ENCODE measurements around the gene EBI3.
A peak's percentile ranks its signal among the peaks of the same experiment; 100 is the strongest.
"Not testable (repeated sequence)": the region's sequence is repeated elsewhere in the genome, so short reads cannot be mapped to it uniquely, and the experiment has no call there.

EBI3 gene

DNA sequence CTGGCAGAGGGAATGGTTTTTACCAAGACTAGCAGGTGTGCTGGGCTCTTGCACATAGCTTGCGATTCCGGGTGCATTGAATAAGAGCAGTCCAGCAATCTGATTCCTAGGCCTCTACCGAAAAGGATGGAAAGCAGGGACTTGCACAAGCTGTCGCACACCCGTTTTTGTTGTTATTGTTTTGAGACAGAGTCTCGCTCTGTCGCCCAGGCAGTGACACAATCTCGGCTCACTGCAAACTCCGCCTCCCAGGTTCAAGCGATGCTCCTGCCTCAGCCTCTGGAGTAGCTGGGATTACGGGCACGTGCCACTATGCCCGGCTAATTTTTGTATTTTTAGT lies 5.5 kb downstream of the EBI3 start:
- no peak for DNase-seq (ENCODE audit: low spot score)

DNA sequence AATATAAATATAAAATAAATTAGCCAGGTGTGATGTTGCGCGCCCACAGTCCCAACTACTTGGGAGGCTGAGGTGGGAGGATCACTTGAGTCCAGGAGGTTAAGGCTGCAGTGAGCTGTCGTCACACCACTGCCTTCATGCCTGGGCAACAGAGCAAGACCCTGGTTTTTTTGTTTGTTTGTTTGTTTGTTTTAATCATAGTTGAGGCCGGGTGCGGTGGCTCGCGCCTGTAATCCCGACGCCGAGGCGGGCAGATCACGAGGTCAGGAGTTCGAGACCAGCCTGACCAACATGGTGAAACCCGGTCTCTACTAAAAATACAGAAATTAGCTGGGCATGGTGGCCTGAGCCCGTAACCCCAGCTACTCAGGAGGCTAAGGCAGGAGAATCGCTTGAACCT lies 8.2 kb downstream of the EBI3 start:
- DNase-seq (ENCODE audit: low spot score) = not testable (repeated sequence)

DNA sequence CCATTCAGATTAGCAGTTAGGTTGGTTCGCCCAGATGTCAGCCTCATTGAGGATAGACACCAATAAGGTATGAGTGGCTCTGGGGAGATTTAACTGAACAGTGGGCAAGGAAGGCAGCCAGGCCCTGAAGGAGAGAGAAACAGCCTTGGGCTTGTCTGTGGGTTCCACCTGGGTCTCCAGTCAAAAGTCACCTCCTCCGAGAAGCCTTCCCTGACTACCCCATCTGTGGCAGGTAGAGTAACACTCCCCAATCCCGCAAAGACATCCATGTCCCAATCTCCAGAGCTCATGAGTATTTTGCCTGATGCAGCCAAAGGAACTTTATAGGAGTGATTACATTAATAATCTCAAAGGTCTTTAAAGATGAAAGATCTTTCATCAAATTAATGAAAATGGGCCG lies 9.5 kb downstream of the EBI3 start:
- DNase-seq (ENCODE audit: low spot score) = no peak

DNA sequence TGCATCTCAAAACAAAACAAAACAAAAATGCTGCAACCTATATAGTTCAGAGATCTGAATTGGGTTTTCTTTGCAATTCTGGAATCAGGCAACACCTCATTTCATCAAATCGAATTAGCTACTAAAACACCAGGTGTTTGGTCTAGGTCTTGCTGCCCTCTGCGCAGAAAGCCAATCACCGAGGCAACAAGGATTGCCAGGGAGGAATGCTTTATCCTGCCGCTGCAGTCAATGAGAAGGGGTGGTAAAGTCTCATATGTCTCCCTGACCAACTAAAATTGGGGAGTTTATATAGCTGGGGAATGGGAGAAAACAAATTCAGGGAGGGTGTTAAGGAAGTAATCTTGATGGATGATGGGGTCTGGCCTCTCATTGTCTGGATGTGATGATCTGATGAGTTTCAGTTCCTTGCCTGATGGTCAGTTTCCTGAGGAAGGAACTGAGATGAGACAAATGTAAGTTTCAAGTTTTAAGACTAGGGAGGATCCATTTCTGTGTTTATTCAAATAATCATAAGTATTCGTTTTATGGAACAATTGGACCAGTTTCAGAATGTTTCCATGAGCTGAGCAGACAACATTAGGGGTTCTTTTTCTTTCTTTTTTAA lies 12.6 kb downstream of the EBI3 start:
- DNase-seq (ENCODE audit: low spot score) = no peak

DNA sequence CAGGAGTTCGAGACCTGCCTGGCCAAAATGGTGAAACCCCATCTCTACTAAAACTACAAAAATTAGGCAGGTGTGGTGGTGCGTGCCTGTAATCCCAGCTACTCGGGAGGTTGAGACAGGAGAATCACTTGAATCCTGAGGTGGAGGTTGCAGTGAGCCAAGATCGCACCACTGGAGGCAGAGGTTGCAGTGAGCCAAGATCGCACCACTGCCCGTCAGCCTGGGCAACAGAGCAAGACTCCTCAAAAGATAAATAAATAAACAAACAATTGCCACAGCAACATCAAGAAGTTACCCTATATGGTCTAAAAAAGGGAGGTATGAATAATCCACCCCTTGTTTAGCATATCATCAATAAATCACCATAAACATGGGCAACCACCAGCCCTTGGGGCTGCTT lies 16.6 kb downstream of the EBI3 start:
- DNase-seq (ENCODE audit: low spot score) = not testable (repeated sequence)

DNA sequence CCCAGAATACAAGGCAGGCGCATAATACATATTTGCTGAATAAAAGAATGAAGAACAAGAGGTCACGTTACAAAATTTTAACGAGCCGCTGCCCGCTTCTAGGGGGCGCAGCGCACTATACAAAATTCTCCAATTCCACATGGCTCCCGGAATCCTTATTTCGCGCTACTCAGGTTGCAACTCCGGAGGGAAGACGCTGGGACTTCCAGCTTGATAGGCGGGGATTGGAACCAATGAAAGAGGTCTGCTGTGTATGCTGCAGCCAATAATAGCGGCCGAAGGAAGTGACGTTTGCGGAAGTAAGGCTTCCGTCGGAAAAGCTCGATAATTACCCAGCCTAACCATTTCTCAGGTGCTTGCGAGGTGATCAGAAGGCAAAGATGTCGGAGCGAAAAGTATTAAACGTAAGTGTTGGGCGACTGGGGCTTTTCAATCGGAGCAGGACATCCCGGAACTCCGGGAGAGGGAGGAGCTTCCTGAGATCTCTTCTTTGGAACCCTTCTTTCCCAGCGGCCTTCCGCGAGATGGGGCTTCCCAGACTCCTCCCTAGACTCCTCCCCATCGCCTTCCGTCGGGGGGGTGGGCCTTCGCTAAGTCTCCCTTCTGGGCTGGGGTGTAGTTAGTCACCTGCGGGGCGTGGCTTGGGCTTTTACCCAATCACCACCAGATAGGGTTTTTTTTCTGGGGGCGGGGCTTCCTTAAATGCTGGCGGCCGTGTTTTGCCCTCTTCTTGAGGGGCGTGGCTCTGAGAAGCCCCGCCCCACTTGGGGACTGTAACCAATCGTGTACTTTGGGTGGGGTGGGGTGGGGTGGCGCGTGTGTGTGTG lies 17.7 kb downstream of the EBI3 start, which contains the start of gene YJU2:
TSS of gene YJU2 (plus strand) at position 314 of the 827 bp plus-strand sequence. CDS start at position 381, 67 bp downstream.
- DNase-seq (ENCODE audit: low spot score) = peak; percentile 95

DNA sequence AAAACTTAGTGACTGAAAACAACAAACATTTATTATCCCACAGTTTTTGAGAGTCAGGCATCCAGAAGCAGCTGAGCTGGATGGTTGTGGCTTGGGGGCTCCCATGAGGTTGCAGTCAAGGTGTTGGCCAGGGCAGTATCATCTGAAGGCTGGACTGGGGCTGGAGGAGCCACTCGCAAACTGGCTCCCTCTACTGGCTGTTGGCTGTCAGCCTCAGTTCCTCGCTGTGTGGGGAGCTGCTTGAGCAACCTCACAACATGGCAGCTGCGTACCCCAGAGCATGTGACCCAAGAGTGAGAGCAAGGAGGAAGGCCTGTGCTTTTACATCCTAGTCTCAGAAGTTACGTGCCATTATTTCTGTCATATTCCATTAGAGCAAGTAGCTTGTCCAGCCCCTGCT lies 27.2 kb downstream of the EBI3 start:
- DNase-seq (ENCODE audit: low spot score) = no peak

DNA sequence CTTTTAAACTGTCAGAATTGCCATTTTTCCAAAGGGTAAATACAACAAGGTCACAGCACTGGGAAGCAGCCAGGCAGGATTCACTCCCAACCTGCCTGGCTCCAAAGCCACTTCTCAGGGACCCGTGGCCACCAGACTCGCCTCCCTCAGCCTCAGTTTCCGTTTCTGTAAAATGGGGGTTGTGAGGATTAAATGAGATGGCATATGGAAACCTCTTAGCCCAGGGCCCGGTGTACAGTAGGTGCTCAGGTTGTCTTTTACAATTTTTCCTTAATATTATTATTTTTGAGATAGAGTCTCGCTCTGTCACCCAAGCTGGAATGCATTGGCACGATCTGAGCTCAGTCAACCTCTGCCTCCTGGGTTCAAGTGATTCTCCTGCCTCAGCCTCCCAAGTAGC lies 27.7 kb downstream of the EBI3 start:
- DNase-seq (ENCODE audit: low spot score) = no peak

DNA sequence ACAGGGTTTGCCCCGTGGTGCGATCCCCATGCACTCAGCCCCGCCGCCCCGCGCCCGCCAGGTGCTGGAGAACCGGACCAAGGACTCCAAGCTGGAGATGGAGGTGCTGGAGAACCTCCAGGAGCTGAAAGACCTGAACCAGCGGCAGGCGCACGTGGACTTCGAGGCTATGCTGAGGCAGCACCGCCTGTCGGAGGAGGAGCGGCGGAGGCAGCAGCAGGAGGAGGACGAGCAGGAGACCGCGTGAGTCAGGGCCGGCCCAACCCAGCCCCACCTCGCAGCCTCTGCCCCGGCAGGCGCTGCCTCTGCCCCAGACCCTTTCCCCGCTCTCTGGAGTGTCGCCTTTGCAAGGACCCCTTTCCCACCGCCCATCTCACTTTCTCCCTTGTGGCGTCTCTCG lies 28.9 kb downstream of the EBI3 start:
- no peak for DNase-seq (ENCODE audit: low spot score)

DNA sequence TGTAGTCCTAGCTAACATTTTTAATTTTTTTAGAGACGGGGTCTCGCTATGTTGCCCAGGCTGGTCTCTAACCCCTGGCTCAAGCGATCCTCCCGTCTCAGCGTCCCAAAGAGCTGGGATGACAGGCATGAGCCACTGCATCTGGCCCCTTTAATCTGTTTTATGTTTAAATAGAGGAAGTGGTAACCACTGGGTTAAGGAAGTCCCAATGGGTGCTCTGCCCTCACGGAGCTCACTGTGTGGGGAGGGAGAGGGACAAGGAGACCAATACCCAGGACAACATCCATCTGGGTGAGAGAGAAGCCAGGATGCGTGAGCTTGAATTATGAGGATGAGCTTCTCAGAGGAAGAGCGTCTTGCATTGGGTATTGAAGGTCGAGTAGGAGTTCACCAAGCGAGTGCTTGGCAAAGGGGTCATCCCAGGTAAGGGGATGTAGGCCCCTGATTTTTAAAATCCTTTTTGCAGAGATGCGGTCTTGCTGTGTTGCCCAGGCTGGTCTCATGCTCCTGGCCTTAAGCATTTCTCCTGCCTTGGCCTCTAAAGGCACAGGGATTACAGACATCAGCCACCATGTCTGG lies 31.4 kb downstream of the EBI3 start:
- DNase-seq (ENCODE audit: low spot score) = no peak

DNA sequence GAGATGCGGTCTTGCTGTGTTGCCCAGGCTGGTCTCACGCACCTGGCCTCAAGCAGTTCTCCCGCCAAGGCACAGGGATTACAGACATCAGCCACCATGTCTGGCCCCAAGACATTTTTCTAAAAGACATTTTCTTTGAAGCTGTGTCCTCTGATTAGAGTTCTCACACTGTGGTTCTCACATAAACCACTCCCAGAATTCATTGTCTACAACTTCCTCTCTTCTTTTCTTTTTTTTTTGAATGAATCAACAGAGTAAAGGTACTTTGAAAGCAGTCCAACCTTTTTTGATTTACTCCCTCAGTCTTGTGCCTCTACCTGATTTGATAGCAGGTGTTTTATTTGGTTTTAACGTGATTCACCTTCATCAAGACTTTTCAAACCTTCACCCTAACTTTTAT lies 35.5 kb downstream of the EBI3 start:
- DNase-seq (ENCODE audit: low spot score) = no peak

DNA sequence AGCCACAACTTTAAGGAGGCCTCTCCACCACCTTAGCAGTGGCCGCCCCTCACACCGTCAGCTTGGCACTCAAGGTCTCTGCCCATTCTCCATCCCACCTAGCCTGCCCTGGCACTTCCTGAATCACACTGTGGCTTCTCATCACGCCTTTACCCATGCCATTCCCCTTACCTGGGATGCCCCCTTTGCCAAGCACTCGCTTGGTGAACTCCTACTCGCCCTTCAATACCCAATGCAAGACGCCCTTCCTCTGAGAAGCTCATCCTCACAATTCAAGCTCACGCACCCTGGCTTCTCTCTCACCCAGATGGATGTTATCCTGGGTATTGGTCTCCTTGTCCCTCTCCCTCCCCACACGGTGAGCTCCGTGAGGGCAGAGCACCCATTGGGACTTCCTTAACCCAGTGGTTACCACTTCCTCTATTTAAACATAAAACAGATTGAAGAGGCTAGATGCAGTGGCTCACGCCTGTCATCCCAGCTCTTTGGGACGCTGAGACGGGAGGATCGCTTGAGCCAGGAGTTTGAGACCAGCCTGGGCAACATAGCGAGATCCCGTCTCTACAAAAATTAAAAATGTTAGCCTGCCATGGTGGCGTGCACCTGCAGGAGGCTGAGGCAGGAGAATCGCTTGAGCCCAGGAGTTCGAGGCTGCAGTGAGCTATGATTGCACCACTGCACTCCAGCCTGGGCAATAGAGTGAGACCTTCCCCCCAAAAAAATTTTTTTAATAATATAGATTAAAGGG lies 37.1 kb downstream of the EBI3 start:
- DNase-seq (ENCODE audit: low spot score) = no peak

DNA sequence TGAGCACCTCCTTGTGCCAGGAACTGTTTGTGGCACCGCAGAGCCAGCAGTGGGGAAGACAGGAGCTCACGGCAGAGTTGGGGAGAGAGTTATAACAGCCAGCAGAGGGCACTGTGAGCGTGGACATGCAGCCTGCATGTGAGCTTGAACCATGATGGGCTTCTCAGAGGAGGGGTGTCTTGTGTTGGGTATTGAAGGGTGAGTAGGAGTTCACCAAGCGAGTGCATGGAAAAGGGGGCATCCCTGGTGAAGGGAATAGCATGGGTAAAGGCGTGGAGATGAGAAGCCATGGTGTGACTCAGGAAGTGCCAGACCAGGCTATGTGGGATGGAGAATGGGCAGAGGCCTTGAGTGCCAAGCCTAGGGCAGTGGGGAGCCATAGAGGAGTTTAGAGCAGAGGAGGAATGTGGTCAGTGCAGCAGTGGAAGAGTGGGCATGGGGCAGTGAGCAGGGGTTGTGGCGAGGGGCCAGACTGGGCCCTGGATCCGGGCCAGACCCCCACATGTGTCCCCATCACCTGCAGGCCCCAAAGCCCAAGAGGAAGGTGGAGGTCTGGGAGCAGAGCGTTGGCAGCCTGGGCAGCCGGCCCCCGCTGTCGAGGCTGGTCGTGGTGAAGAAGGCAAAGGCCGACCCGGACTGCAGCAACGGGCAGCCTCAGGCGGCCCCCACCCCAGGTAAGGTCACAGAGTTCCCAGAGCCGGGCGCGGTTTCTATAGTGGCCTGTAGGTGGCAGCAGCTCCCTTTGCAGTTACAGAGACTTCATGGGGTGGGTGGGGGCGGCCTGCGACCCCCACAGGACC lies 38.0 kb downstream of the EBI3 start:
- peak; percentile 90 for DNase-seq (ENCODE audit: low spot score)

DNA sequence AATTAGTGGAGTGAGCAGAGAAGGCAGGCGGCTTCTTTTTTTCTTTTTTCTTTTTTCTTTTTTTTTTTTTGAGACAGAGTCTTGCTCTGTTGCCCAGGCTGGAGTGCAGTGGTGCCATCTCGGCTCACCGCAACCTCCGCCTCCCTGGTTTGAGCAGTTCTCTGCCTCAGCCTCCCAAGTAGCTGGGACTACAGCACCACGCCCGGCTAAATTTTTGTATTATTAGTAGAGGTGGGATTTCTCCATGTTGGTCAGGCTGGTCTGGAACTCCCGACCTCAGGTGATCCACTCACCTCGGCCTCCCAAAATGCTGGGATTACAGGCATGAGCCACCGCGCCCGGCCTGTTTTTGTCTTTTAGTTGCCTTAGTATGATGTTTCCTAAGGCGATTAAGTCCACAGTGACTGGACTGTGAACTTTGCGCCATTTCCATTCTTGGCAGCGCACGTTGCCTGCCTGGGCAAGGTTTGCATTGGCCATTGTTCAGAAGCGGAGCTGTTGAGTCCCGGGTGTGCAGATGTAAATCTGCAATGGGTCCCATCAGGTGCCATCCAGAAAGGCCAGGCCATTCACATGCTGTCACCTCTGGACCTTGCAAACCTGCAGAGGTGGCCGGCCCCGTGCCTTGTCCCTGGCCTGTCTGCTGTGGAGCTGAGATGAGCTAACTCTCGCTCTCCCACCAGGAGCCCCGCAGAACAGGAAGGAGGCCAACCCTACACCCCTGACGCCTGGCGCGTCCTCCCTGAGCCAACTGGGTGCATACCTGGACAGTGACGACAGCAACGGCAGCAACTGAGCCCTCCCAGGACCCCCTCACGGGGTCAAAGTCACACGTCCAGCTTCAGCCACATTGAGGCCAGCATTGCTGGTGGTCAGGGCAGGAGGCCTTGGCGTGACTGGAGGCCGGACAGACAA lies 38.8 kb downstream of the EBI3 start:
- no peak for DNase-seq (ENCODE audit: low spot score)

DNA sequence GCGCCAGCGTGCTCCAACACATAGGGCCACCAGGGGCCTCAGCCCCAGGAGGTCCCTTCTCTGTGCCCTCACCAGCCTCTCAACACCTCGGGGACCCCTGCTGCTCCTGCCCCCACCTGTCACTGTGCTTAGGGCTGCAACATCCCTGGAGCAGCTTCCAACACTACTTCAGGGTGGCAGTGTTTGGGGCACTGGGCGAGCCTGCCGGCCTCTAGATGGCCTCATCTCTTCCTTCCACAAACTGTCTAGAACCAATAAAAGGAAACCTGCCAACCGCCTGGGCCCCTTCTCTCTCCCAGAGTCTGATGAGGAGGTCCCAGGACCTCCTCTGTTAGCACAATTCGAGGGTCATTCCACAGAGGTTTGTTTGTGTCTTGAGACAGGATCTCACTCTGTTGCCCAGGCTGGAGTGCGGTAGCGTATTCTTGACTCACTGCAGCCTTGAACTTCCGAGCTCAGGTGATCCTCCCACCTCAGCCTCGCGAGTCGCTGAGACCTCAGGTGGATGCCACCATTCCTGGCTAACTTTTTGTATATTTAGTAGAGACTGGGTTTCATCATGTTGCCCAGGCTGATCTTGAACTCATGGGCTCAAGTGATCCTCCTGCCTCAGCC lies 39.6 kb downstream of the EBI3 start:
- DNase-seq (ENCODE audit: low spot score) = no peak

DNA sequence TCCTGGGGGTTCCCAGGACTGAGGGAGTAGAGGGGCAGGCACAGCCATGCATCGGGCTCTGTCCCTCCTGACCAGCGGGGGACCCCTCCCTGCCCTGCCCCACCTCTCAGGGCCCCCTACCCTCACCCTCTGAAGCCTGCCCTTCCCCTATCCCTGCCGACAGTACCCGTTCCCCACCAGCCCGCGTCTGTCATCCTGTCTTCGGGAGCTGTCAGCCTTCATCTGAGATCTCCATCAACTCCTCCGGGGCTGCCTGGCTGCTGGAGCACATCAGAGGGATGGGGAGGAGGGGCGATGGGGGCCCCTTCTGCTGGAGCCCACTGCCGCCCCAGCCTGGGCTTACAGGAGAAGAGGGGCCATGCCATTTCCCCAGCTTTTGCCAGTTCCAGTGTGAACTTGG lies 43.6 kb downstream of the EBI3 start:
- DNase-seq (ENCODE audit: low spot score) = no peak

DNA sequence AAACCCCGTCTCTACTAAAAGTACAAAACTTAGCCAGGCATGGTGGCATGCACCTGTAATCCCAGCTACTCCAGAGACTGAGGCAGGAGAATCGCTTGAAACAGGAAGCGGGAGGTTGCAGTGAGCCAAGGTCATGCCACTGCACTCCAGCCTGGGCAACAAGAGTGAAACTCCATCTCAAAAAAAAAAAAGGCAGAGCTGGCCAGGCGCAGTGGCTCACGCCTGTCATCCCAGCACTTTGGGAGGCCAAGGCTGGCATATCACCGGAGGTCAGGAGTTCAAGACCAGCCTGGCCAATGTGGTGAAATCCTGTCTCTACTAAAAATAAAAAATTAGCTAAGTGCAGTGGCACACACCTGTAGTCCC lies 45.0 kb downstream of the EBI3 start:
- DNase-seq (ENCODE audit: low spot score) = not testable (repeated sequence)

DNA sequence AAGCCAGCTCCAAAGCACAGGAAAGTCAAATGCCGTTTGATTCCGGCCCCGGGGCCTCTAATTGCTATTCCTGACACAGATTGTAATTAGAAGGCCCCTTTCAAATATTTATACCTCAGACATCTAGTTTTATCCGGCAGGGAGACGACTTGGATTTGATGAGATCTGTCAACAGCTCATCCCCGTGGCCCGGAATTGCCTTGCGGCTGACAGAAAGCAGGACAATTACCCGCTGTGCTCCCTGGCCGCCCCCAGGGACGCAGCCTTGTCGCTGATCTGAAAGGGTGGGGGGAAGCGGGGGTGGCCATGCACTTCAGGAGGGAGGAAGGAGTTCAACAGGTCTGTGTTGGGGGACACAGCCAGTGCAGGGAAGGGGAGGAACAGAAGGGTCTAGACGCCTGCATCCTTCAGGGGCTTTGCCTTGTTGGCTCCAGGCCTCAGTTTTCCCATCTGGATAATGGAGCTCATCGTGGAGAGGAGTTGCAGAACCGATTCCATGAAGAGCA lies 47.9 kb downstream of the EBI3 start:
- DNase-seq (ENCODE audit: low spot score) = no peak

DNA sequence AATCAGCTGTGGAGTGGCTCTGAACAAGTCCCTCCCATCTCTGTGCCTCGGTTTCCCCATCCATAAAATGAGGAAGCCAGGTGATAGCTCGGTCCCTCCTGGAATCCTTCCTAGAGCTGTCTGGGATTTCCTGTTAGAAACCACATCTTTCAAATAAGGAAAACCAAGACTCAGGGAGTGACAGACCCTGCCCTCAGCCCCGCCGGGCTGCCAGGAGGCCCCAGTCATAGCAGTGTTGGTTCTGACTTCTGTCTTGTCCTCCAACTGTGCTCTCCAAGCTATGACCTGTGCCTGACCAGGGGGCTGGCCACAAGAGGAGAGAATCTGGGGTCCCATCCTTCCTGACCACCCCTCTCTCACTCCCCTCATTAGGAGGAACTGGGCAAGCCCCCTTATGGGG lies 48.7 kb downstream of the EBI3 start:
- no peak for DNase-seq (ENCODE audit: low spot score)
